KMS-11 (cell line): Measurements from ENCODE around the gene MT1A.
"Not testable (repeated sequence)": the region's sequence is repeated elsewhere in the genome, so short reads cannot be mapped to it uniquely, and the experiment has no call there.

Source experiments
- H2AFZ ChIP-seq: fragments of 200-600 bp; sonication (generic); 2 replicates; pipeline ENCODE4 v1.6.1; 2016; ENCODE audit warnings: antibody characterized with exemption, mixed run types, low read depth
- H3K27ac ChIP-seq: fragments of 200-600 bp; sonication (generic); 2 replicates; pipeline ENCODE4 v1.6.1; 2016; ENCODE audit warnings: mild to moderate bottlenecking, mixed run types
- H3K27me3 ChIP-seq: fragments of 200-600 bp; sonication (generic); 2 replicates; pipeline ENCODE4 v1.6.1; 2017; ENCODE audit warnings: mild to moderate bottlenecking, low read depth, mixed run types, moderate library complexity; ENCODE audit not compliant: insufficient read depth
- H3K36me3 ChIP-seq: fragments of 200-600 bp; sonication (generic); 2 replicates; pipeline ENCODE4 v1.6.1; 2017; ENCODE audit warnings: mild to moderate bottlenecking, mixed run types; ENCODE audit not compliant: insufficient read depth
- H3K4me1 ChIP-seq: fragments of 200-600 bp; sonication (generic); 2 replicates; pipeline ENCODE4 v1.6.1; 2016; ENCODE audit warnings: mild to moderate bottlenecking, low read depth, mixed run types; ENCODE audit not compliant: poor library complexity, severe bottlenecking
- H3K4me2 ChIP-seq: fragments of 200-600 bp; sonication (generic); 2 replicates; pipeline ENCODE4 v1.7.0; 2016; ENCODE audit warnings: mild to moderate bottlenecking, mixed run types
- H3K4me3 ChIP-seq: fragments of 200-600 bp; sonication (generic); IDR thresholded peaks from 2 replicates; pipeline ENCODE4 v1.6.1; 2017; ENCODE audit warnings: low read depth, low read length, mixed read lengths; ENCODE audit not compliant: insufficient read depth
- H3K79me2 ChIP-seq: fragments of 200-600 bp; sonication (generic); 2 replicates; pipeline ENCODE4 v1.6.1; 2016; ENCODE audit warnings: low read depth, mixed run types; ENCODE audit not compliant: insufficient read depth
- H3K9ac ChIP-seq: fragments of 200-600 bp; sonication (generic); 2 replicates; pipeline ENCODE4 v1.6.1; 2016; ENCODE audit warnings: mild to moderate bottlenecking, mixed run types
- H4K20me1 ChIP-seq: fragments of 200-600 bp; sonication (generic); 2 replicates; pipeline ENCODE4 v1.6.1; 2016; ENCODE audit warnings: mild to moderate bottlenecking, mixed run types; ENCODE audit not compliant: insufficient read depth
- CTCF ChIP-seq: fragments of 200-600 bp; sonication (generic); conservative IDR thresholded peaks from 2 replicates; pipeline ENCODE4 v1.6.1; 2017; ENCODE audit warnings: low read depth, mild to moderate bottlenecking, antibody characterized with exemption, low read length, moderate library complexity, mixed read lengths

Gene MT1A

GRCh38 chr16:56616608-56617211 lies 21.8 kb upstream of the MT1A start:
- Histone ChIP-seq H3K27ac (no peak overlapping the region), H2AFZ (no peak overlapping the region), H4K20me1 (no peaks in the 10 kb centered on the region), H3K9ac (no peak overlapping the region), H3K79me2 (no peaks in the 10 kb centered on the region), H3K27me3 (no peaks in the 10 kb centered on the region), H3K36me3 (no peaks in the 10 kb centered on the region), H3K4me2 (no peak overlapping the region), H3K4me3 (no peak overlapping the region), H3K4me1 (no peaks in the 10 kb centered on the region)
- TF ChIP-seq CTCF: no peak

- Histone ChIP-seq H3K4me3 (no peak overlapping the region), H3K4me2 (no peak overlapping the region), H3K27ac (no peak overlapping the region), H4K20me1 (no peaks in the 10 kb centered on the region), H3K79me2 (no peaks in the 10 kb centered on the region), H3K27me3 (no peaks in the 10 kb centered on the region), H2AFZ (no peak overlapping the region), H3K4me1 (no peaks in the 10 kb centered on the region), H3K9ac (no peak overlapping the region), H3K36me3 (no peaks in the 10 kb centered on the region)
- TF ChIP-seq CTCF: no peak
Observed at GRCh38 chr16:56617212-56618085, 21.0 kb upstream of the MT1A start.

GRCh38 chr16:56618138-56618537 lies 20.3 kb upstream of the MT1A start:
- no peak for TF ChIP-seq CTCF
- Histone ChIP-seq H3K4me2 (no peak overlapping the region), H2AFZ (no peak overlapping the region), H3K4me1 (no peaks in the 10 kb centered on the region), H3K4me3 (no peak overlapping the region), H3K27ac (no peak overlapping the region), H3K79me2 (no peaks in the 10 kb centered on the region), H3K36me3 (no peaks in the 10 kb centered on the region), H4K20me1 (no peaks in the 10 kb centered on the region), H3K27me3 (no peaks in the 10 kb centered on the region), H3K9ac (no peak overlapping the region)

GRCh38 chr16:56620339-56620897 lies 18.0 kb upstream of the MT1A start:
- no peaks in the 10 kb centered on the region for H3K27me3 ChIP-seq
- no peak overlapping the region for H3K4me3 ChIP-seq
- H3K36me3 ChIP-seq: no peaks in the 10 kb centered on the region
- no peak overlapping the region for H3K27ac ChIP-seq
- H3K4me2 ChIP-seq: no peak overlapping the region
- no peaks in the 10 kb centered on the region for H3K4me1 ChIP-seq
- no peaks in the 10 kb centered on the region for H3K79me2 ChIP-seq
- H2AFZ ChIP-seq: no peak overlapping the region
- TF ChIP-seq CTCF: no peak
- H4K20me1 ChIP-seq: no peaks in the 10 kb centered on the region
- no peak overlapping the region for H3K9ac ChIP-seq

GRCh38 chr16:56621665-56622445 lies 16.6 kb upstream of the MT1A start:
- not testable (repeated sequence) for H4K20me1 ChIP-seq, H3K4me3 ChIP-seq, H3K27me3 ChIP-seq

GRCh38 chr16:56623184-56623583 lies 15.3 kb upstream of the MT1A start:
- not testable (repeated sequence) for H4K20me1 ChIP-seq, H3K27ac ChIP-seq, H2AFZ ChIP-seq, H3K4me1 ChIP-seq, H3K4me3 ChIP-seq, H3K9ac ChIP-seq, H3K79me2 ChIP-seq, H3K27me3 ChIP-seq, H3K4me2 ChIP-seq, H3K36me3 ChIP-seq

More at GRCh38 chr16:56621665-56622445, 16.6 kb upstream of the MT1A start:
- H2AFZ ChIP-seq, H3K9ac ChIP-seq, H3K79me2 ChIP-seq, H3K4me2 ChIP-seq, H3K36me3 ChIP-seq, H3K27ac ChIP-seq, H3K4me1 ChIP-seq: not testable (repeated sequence)
